HepG2 (cell line): ENCODE results near the gene GREM1. TPM values are rescaled to one million over a fixed set of nuclear protein-coding genes. Genes with fewer than 3 reads are reported as not detected.

Experiments
- ATAC-seq: fragments of 200-7000 bp; cut with Tn5 transposase; 3 replicates; pipeline ENCODE4 v1.9.1; 2020; ENCODE audit warnings: mild to moderate bottlenecking, moderate library complexity
- BruUV-seq: library from RNA; stranded (reverse); fragments of 400-500 nt; replicated peaks from 2 replicates; lab custom pipeline; 2021; lab: Mats Ljungman, UMichigan
- CTCF ChIA-PET: fragments of 300-600 bp; formaldehyde crosslinking; extraction: SDS; loops from one replicate; lab custom pipeline; 2021; ENCODE audit warnings: low total read pairs, inconsistent platforms, low intra/inter-chr PET ratio; lab: Yijun Ruan, JAX
- POLR2A ChIA-PET: fragments of 350-600 bp; sonication (Branson Sonifier 250); formaldehyde crosslinking; loops from one replicate; lab custom pipeline; 2020; ENCODE audit warnings: antibody characterized with exemption, inconsistent platforms; lab: Yijun Ruan, JAX
- DNase-seq: peaks from one replicate; pipeline ENCODE4 v3.0.0-alpha.2; 2015; ENCODE audit warnings: low spot score
- FAIRE-seq: peaks from 3 replicates; lab custom pipeline; 2011; peaks lifted over from hg19 to GRCh38; lab: Jason Lieb, UNC
- H2AFZ ChIP-seq: one replicate; pipeline ENCODE4 v1.6.1; 2011; ENCODE audit warnings: low read length, inconsistent platforms
- H3K27ac ChIP-seq: fragments of 300-600 bp; 3 replicates; pipeline ENCODE4 v1.8.0; 2011; ENCODE audit warnings: mixed run types, mild to moderate bottlenecking, mixed read lengths, low read length, inconsistent platforms; ENCODE audit not compliant: insufficient read depth; ENCODE audit errors: extremely low read length
- H3K27me3 ChIP-seq, 2 experiments: fragments of 200-600 bp in 1 of 2; 2 replicates in 1 of 2; 3 replicates in 1 of 2; pipeline versions ENCODE4 v1.6.0 to v1.8.0; 2011; ENCODE audit warnings: low read length in 2 of 2, mild to moderate bottlenecking in 2 of 2, moderate library complexity in 2 of 2, inconsistent platforms in 1 of 2; ENCODE audit not compliant: insufficient read depth in 2 of 2, control insufficient read depth in 1 of 2
- H3K36me3 ChIP-seq, 2 experiments: fragments of 200-600 bp in 1 of 2; replicated peaks in 1 of 2; 2 replicates in 1 of 2; 3 replicates in 1 of 2; pipeline versions ENCODE4 v1.5.1 to v1.8.0; 2011; ENCODE audit warnings: low read length in 2 of 2, inconsistent platforms in 1 of 2; ENCODE audit not compliant: insufficient read depth in 2 of 2, control insufficient read depth in 1 of 2
- H3K4me1 ChIP-seq: 2 replicates; pipeline ENCODE4 v1.5.1; 2012; ENCODE audit warnings: low read length, inconsistent platforms; ENCODE audit not compliant: insufficient read depth
- H3K4me2 ChIP-seq: 2 replicates; pipeline ENCODE4 v1.6.0; 2011; ENCODE audit warnings: low read depth, low read length, inconsistent platforms
- H3K4me3 ChIP-seq, 3 experiments: fragments of 200-600 bp in 1 of 3; sonication (generic), shearing (Covaris generic) in 1 of 3; replicated peaks in 1 of 3; 2 replicates each; pipeline ENCODE4 v1.5.1; 2011 to 2016; ENCODE audit warnings: low read length in 3 of 3, inconsistent platforms in 2 of 3, low read depth in 2 of 3, mild to moderate bottlenecking in 2 of 3, control low read depth in 1 of 3, mixed read lengths in 1 of 3; ENCODE audit not compliant: insufficient read depth in 1 of 3
- H3K79me2 ChIP-seq: one replicate; pipeline ENCODE4 v1.6.1; 2011; ENCODE audit warnings: low read length, inconsistent platforms; ENCODE audit not compliant: insufficient read depth
- H3K9ac ChIP-seq: 2 replicates; pipeline ENCODE4 v1.6.0; 2011; ENCODE audit warnings: mild to moderate bottlenecking, low read depth, low read length, inconsistent platforms; ENCODE audit not compliant: insufficient read depth
- H3K9me3 ChIP-seq: 2 replicates; pipeline ENCODE4 v1.5.1; 2012; ENCODE audit warnings: mild to moderate bottlenecking, low read length
- H4K20me1 ChIP-seq: 2 replicates; pipeline ENCODE4 v1.6.0; 2011; ENCODE audit warnings: inconsistent platforms, mild to moderate bottlenecking, low read length, moderate library complexity; ENCODE audit not compliant: insufficient read depth
- ARID3A ChIP-seq: IDR thresholded peaks from 2 replicates; pipeline ENCODE4 v1.6.1; 2012; ENCODE audit warnings: low read depth, low read length, improper control_type of control experiment
- HOXA3 ChIP-seq: sonication (generic); formaldehyde crosslinking; IDR thresholded peaks from 2 replicates; pipeline ENCODE4 v1.5.0; 2020; ENCODE audit warnings: missing genetic modification reagents
- KLF11 ChIP-seq: IDR thresholded peaks from 2 replicates; pipeline ENCODE4 v1.6.1; 2016; ENCODE audit warnings: missing compliant biosample characterization
- MAFK ChIP-seq, 2 experiments: IDR thresholded peaks in 1 of 2; conservative IDR thresholded peaks in 1 of 2; 2 replicates each; pipeline ENCODE4 v1.6.1; 2011; ENCODE audit warnings: improper control_type of control experiment in 2 of 2, low read length in 2 of 2
- MTA3 ChIP-seq: sonication (generic); formaldehyde crosslinking; IDR thresholded peaks from 2 replicates; pipeline ENCODE4 v1.4.0; 2020; ENCODE audit warnings: missing genetic modification reagents
- MXI1 ChIP-seq: IDR thresholded peaks from 3 replicates; pipeline ENCODE4 v1.6.1; 2012; ENCODE audit warnings: low read depth, low read length, inconsistent platforms, borderline replicate concordance
- POLR2AphosphoS2 ChIP-seq: IDR thresholded peaks from 2 replicates; pipeline ENCODE4 v1.6.1; 2011; ENCODE audit warnings: low read depth, low read length, improper control_type of control experiment
- TP53 ChIP-seq: sonication (generic); formaldehyde crosslinking; conservative IDR thresholded peaks from 2 replicates; pipeline ENCODE4 v1.4.0; 2020; ENCODE audit warnings: missing genetic modification reagents
- ZIK1 ChIP-seq: sonication (generic); formaldehyde crosslinking; IDR thresholded peaks from 2 replicates; pipeline ENCODE4 v1.5.0; 2020; ENCODE audit warnings: mild to moderate bottlenecking, low read depth, missing genetic modification reagents, borderline replicate concordance
- ZNF552 ChIP-seq: sonication (generic); formaldehyde crosslinking; IDR thresholded peaks from 2 replicates; pipeline ENCODE4 v1.9.0; 2022; ENCODE audit warnings: missing genetic modification reagents, mild to moderate bottlenecking, borderline replicate concordance
- ZNF562 ChIP-seq: sonication (generic); formaldehyde crosslinking; IDR thresholded peaks from 2 replicates; pipeline ENCODE4 v1.8.0; 2022; ENCODE audit warnings: missing genetic modification reagents, borderline replicate concordance
- ZNF782 ChIP-seq: sonication (generic); formaldehyde crosslinking; IDR thresholded peaks from 2 replicates; pipeline ENCODE4 v1.4.0; 2020; ENCODE audit warnings: missing genetic modification reagents, mild to moderate bottlenecking, borderline replicate concordance
- ZSCAN12 ChIP-seq: sonication (generic); formaldehyde crosslinking; IDR thresholded peaks from 2 replicates; pipeline ENCODE4 v1.9.0; 2021; ENCODE audit warnings: mild to moderate bottlenecking, missing genetic modification reagents
- WGBS: methylation state at CpG from one replicate; pipeline ENCODE4 v1.1.6; 2017; ENCODE audit warnings: low lambda C conversion rate; 5-methylcytosine and 5-hydroxymethylcytosine counted together
- in situ Hi-C: cut with HindIII; loops from 2 replicates; pipeline ENCODE4 v1.10.0; 2017; ENCODE audit warnings: low pct_unique_long_range_greater_than_20kb; ENCODE audit not compliant: extremely low pct_ligation_motif_present
- intact Hi-C: fragments of 100-400 bp; cut with micrococcal nuclease; formaldehyde crosslinking; loops from one replicate; pipeline ENCODE4 v1.10.0; 2022; ENCODE audit not compliant: unreplicated experiment
- polyA plus RNA-seq, 8 experiments: library from polyadenylated mRNA; depleted of rRNA in 3 of 8; stranded (reverse) in 7 of 8; unstranded in 1 of 8; fragments of >200 nt; fragmentation: Illumina TruSeq in 4 of 8; extraction: Trizol in 4 of 8; gene quantifications; 2 replicates each; pipeline versions ENCODE4 v1.2.1 to v1.2.3, GENCODE V29; 2011 to 2016; ENCODE audit warnings: low read depth in 4 of 8, missing spikeins in 1 of 8, mixed read lengths in 1 of 8; ENCODE audit not compliant: insufficient read depth in 1 of 8
- total RNA-seq, 5 experiments: library from RNA; depleted of rRNA; stranded (reverse); fragments of >200 nt; fragmentation: Illumina TruSeq; extraction: Trizol; gene quantifications; 2 replicates each; pipeline ENCODE4 v1.2.3, GENCODE V29; 2016; ENCODE audit warnings: low read depth in 1 of 5

GREM1 gene
- total and polyA plus RNA-seq, 2 of the 13 experiments (the other 11 are each of a cell fraction or from before 2014, with no cell fraction given): 0.02 to 0.08 TPM

GRCh38 chr15:32715276-32715675, 2.5 kb upstream of the GREM1 start:
- in situ Hi-C loops: loop anchor here (5.0 kb wide), 1 partner anchor 43 kb away; no protein-coding TSS in a partner anchor
- intact Hi-C loops: loop anchor here (5.0 kb wide), 1 partner anchor 38 kb away; no protein-coding TSS in a partner anchor
- CTCF ChIA-PET: no interaction called here
- H3K9me3 ChIP-seq: no peaks in the 10 kb centered on the region
- DNase-seq (no peak), ATAC-seq (no peak), FAIRE-seq (no peak)
- H3K36me3 ChIP-seq: no peaks in the 10 kb centered on the region
- WGBS: 33% methylated on average over 4 of the region's 4 CpGs
- no peak overlapping the region for H3K9ac ChIP-seq
- POLR2A ChIA-PET: no interaction called here
- no peaks in the 10 kb centered on the region for H3K79me2 ChIP-seq
- peaks cover 21% of the 10 kb centered on the region for H3K4me1 ChIP-seq
- peaks cover 12 to 55% of the 10 kb centered on the region in 2 experiments for H3K27me3 ChIP-seq
- H3K4me3 ChIP-seq: no peak overlapping the region
- BruUV-seq: no TSS peak
- H2AFZ ChIP-seq: no peak overlapping the region
- H3K27ac ChIP-seq: no peak overlapping the region
- TF ChIP-seq ZNF562 (CRISPR knock-in tag) (no peak), MTA3 (no peak), MAFK (conservative IDR thresholded peaks at IDR 0.05 in 1 of 2, IDR thresholded peaks at IDR 0.05 in 1 of 2; ENCODE audit: low read length in 2 of 2) (no peak), ZNF552 (CRISPR knock-in tag) (no peak), ZIK1 (CRISPR knock-in tag) (no peak), MXI1 (no peak), ZNF782 (no peak), ZSCAN12 (CRISPR knock-in tag) (no peak), HOXA3 (CRISPR knock-in tag) (no peak), TP53 (CRISPR knock-in tag) (no peak), ARID3A (no peak), POLR2AphosphoS2 (no peak), KLF11 (CRISPR knock-in tag) (no peak)
- no peaks in the 10 kb centered on the region for H4K20me1 ChIP-seq
- no peak overlapping the region for H3K4me2 ChIP-seq
